SU-DHL-6 (cell line): ENCODE results near the gene ZP1.
A peak's percentile ranks its signal among the peaks of the same experiment; 100 is the strongest.

Experiments used
- H2AFZ ChIP-seq: fragments of 200-600 bp; sonication (generic); 2 replicates; pipeline ENCODE4 v1.6.1; 2014; ENCODE audit warnings: low read depth, mild to moderate bottlenecking, moderate library complexity, mixed read lengths, antibody characterized with exemption, low read length; ENCODE audit not compliant: severe bottlenecking
- H3F3A ChIP-seq: fragments of 200-600 bp; shearing (Covaris generic); 2 replicates; pipeline ENCODE4 v1.6.0; 2016; ENCODE audit warnings: antibody characterized with exemption, mild to moderate bottlenecking; ENCODE audit not compliant: insufficient read depth
- H3K27ac ChIP-seq: fragments of 200-600 bp; sonication (generic); 2 replicates; pipeline ENCODE4 v1.5.1; 2016; ENCODE audit warnings: low read depth, mild to moderate bottlenecking, low read length, moderate library complexity, mixed read lengths
- H3K27me3 ChIP-seq: fragments of 200-600 bp; sonication (generic), shearing (Covaris generic); 2 replicates; pipeline ENCODE4 v1.6.0; 2014; ENCODE audit warnings: mild to moderate bottlenecking, low read length
- H3K36me3 ChIP-seq: fragments of 200-600 bp; sonication (generic); 2 replicates; pipeline ENCODE4 v1.6.1; 2014; ENCODE audit warnings: mild to moderate bottlenecking, low read length, mixed read lengths
- H3K4me2 ChIP-seq: fragments of 300-600, 200-600 bp; shearing (Covaris generic), sonication (generic); 2 replicates; pipeline ENCODE4 v1.6.0; 2014; ENCODE audit warnings: low read length, low read depth, mild to moderate bottlenecking; ENCODE audit not compliant: poor library complexity, severe bottlenecking
- H3K4me3 ChIP-seq: fragments of 200-600 bp; sonication (generic); 2 replicates; pipeline ENCODE4 v1.5.1; 2014; ENCODE audit warnings: antibody characterized with exemption, low read length, mild to moderate bottlenecking, mixed read lengths; ENCODE audit not compliant: insufficient read depth, poor library complexity, severe bottlenecking
- H3K79me2 ChIP-seq: fragments of 200-600 bp; sonication (generic); 2 replicates; pipeline ENCODE4 v1.6.1; 2014; ENCODE audit warnings: mild to moderate bottlenecking, low read length, moderate library complexity; ENCODE audit not compliant: insufficient read depth
- H3K9ac ChIP-seq: fragments of 200-600 bp; sonication (generic); 2 replicates; pipeline ENCODE4 v1.7.0; 2014; ENCODE audit warnings: mild to moderate bottlenecking, low read length
- H3K9me2 ChIP-seq: fragments of 200-600 bp; sonication (generic); replicated peaks from 2 replicates; pipeline ENCODE4 v1.6.1; 2014; ENCODE audit warnings: low read length; ENCODE audit not compliant: insufficient read depth
- H3K9me3 ChIP-seq: fragments of 200-600 bp; sonication (generic); 2 replicates; pipeline ENCODE4 v1.6.1; 2014; ENCODE audit warnings: low read length, mixed read lengths; ENCODE audit not compliant: insufficient read depth
- H4K20me1 ChIP-seq: fragments of 200-600 bp; sonication (generic); 2 replicates; pipeline ENCODE4 v1.6.1; 2014; ENCODE audit warnings: low read depth, mild to moderate bottlenecking, antibody characterized with exemption, low read length, moderate library complexity, mixed read lengths
- EZH2phosphoT487 ChIP-seq: fragments of 200-600 bp; sonication (generic), shearing (Covaris generic); conservative IDR thresholded peaks from 2 replicates; pipeline ENCODE4 v1.6.1; 2018; ENCODE audit warnings: mild to moderate bottlenecking, antibody characterized with exemption, low read length, moderate library complexity, mixed read lengths
- TF ChIP-seq, protein P1 (sequence below): fragments of 200-600 bp; sonication (generic); IDR thresholded peaks from one replicate; pipeline ENCODE4 v1.5.1; 2017; ENCODE audit warnings: antibody characterized with exemption, mild to moderate bottlenecking, low read length, moderate library complexity; ENCODE audit not compliant: insufficient read depth, poor library complexity, severe bottlenecking

Gene ZP1

DNA sequence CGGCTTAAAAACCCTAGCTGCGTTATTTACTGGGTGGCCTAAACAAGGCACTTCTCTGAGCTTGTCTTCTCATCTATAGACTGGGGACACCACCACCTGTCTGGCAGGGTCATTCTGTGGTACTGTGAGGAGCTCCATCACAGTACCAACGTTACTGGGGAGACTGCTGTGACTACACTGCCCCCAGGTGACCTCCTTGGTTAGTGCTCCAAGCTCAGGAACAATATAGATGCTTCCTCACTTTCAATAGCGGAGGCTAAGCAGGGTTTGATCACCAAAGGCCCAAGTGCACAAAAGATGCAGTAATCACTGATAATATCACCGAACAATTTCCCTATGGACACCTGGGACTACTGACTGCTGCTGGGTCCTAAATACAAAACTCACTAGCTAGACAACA is 20.2 kb downstream of the ZP1 start:
- Histone ChIP-seq H2AFZ (no peak overlapping the region), H3F3A (0 out of 2 replicates have a peak, but pooled peaks cover 4% of the 10 kb centered on the region), H3K36me3 (0 out of 2 replicates have a peak, but pooled peaks cover 5% of the 10 kb centered on the region), H3K9me3 (no peaks in the 10 kb centered on the region), H3K4me2 (no peak overlapping the region), H3K27ac (no peak overlapping the region), H3K9me2 (no peaks in the 10 kb centered on the region), H3K27me3 (no peaks in the 10 kb centered on the region), H4K20me1 (no peaks in the 10 kb centered on the region), H3K9ac (no peak overlapping the region), H3K79me2 (no peaks in the 10 kb centered on the region), H3K4me3 (no peak overlapping the region)
- TF ChIP-seq EZH2phosphoT487, result no peak
- TF ChIP-seq, protein P1, sequence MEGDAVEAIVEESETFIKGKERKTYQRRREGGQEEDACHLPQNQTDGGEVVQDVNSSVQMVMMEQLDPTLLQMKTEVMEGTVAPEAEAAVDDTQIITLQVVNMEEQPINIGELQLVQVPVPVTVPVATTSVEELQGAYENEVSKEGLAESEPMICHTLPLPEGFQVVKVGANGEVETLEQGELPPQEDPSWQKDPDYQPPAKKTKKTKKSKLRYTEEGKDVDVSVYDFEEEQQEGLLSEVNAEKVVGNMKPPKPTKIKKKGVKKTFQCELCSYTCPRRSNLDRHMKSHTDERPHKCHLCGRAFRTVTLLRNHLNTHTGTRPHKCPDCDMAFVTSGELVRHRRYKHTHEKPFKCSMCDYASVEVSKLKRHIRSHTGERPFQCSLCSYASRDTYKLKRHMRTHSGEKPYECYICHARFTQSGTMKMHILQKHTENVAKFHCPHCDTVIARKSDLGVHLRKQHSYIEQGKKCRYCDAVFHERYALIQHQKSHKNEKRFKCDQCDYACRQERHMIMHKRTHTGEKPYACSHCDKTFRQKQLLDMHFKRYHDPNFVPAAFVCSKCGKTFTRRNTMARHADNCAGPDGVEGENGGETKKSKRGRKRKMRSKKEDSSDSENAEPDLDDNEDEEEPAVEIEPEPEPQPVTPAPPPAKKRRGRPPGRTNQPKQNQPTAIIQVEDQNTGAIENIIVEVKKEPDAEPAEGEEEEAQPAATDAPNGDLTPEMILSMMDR, result peak; percentile 50

DNA sequence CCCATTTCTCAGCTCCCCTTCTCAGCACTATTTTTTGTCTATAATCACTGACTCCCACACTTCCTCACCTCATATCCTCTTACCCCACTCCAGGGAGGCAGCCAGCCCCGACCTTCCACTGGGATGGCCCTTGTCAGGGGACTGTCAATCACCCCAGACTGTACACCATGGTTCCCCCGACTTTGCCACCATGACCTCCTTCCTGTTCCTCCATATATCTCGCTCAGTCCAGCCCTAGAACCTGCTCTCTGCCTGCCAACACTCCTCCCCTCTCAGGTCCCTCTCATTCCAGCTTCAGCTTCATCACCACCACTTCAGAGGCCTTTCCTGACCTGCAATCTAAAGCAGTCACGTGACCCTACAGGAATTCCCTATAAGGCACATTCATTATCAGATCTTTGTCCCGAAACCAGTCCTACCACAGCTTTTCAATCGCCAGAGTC is 22.5 kb downstream of the ZP1 start:
- H3K4me2 ChIP-seq, result no peak overlapping the region

DNA sequence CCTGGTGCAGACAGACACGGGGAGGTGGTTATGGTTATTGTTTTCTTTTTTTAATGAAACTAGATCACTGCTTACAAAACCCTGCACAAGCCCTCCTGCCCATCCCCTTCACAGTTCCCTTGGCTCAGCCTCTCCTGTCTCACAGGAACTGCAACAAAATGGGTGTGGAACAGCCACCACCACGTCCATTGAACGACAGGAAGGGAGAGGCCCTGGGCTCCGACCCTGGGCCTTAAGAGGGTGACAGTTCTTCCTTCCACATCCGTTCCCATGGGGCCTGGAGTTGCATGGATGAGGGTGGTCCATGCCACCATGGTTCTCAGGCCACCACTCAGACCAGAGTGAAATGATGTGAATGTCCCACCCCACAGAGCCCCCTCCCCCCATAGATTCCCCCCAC is 23.4 kb downstream of the ZP1 start:
- Histone ChIP-seq H2AFZ (no peak overlapping the region), H3K9ac (no peak overlapping the region), H3K9me3 (no peaks in the 10 kb centered on the region), H3K36me3 (0 out of 2 replicates have a peak, but pooled peaks cover 6% of the 10 kb centered on the region), H3K9me2 (no peaks in the 10 kb centered on the region), H3K27ac (no peak overlapping the region), H3K4me3 (no peak overlapping the region), H3K79me2 (no peaks in the 10 kb centered on the region), H3F3A (0 out of 2 replicates have a peak, but pooled peaks cover 4% of the 10 kb centered on the region), H4K20me1 (no peaks in the 10 kb centered on the region), H3K4me2 (no peak overlapping the region), H3K27me3 (no peaks in the 10 kb centered on the region)
- TF ChIP-seq, protein P1, result no peak
- no peak for TF ChIP-seq EZH2phosphoT487

More for the DNA sequence above, 22.5 kb downstream of the ZP1 start:
- no peak overlapping the region for H2AFZ ChIP-seq
- no peaks in the 10 kb centered on the region for H3K9me3 ChIP-seq
- 0 out of 2 replicates have a peak, but pooled peaks cover 6% of the 10 kb centered on the region for H3K36me3 ChIP-seq
- no peak overlapping the region for H3K9ac ChIP-seq
- no peaks in the 10 kb centered on the region for H3K27me3 ChIP-seq
- H4K20me1 ChIP-seq, result no peaks in the 10 kb centered on the region
- 0 out of 2 replicates have a peak, but pooled peaks cover 4% of the 10 kb centered on the region for H3F3A ChIP-seq
- H3K79me2 ChIP-seq, result no peaks in the 10 kb centered on the region
- H3K27ac ChIP-seq, result no peak overlapping the region
- no peaks in the 10 kb centered on the region for H3K9me2 ChIP-seq
- no peak overlapping the region for H3K4me3 ChIP-seq
- TF ChIP-seq, protein P1, result no peak
- no peak for TF ChIP-seq EZH2phosphoT487
